Stimulated activated CD4-positive, alpha-beta T cell treated with anti-CD3 and anti-CD28 coated beads, TNF-alpha, amount 100 ng/mL, for 4 hours (primary cell): Measurements from ENCODE around the gene OR10H5.
"Not testable (repeated sequence)": the region's sequence is repeated elsewhere in the genome, so short reads cannot be mapped to it uniquely, and the experiment has no call there.

ENCODE experiments used
- DNase-seq, 3 experiments: peaks; one replicate each; pipeline ENCODE4 v3.0.0-alpha.2; 2020; ENCODE audit warnings: low read depth in 3 of 3

OR10H5 gene

DNA sequence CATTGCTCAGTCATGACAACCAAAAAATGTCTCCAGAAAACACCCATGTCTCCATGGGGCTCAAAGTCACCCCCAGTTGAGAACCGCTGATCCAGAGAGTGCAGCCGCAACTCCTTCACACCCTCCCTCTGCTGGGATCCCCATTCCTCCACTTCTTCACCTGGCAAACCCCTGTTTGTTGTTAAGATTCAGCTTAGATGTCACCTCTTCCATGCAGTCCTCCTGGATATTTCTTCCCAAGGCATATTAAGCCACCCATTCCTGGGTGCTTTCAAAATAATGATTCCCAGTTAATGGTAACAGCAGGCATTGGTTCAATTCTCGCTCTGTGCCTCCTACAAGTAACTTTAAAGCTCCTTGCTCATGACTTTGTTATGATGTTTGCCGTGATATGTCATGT, 24.0 kb downstream of the OR10H5 start:
- DNase-seq = no peak

DNA sequence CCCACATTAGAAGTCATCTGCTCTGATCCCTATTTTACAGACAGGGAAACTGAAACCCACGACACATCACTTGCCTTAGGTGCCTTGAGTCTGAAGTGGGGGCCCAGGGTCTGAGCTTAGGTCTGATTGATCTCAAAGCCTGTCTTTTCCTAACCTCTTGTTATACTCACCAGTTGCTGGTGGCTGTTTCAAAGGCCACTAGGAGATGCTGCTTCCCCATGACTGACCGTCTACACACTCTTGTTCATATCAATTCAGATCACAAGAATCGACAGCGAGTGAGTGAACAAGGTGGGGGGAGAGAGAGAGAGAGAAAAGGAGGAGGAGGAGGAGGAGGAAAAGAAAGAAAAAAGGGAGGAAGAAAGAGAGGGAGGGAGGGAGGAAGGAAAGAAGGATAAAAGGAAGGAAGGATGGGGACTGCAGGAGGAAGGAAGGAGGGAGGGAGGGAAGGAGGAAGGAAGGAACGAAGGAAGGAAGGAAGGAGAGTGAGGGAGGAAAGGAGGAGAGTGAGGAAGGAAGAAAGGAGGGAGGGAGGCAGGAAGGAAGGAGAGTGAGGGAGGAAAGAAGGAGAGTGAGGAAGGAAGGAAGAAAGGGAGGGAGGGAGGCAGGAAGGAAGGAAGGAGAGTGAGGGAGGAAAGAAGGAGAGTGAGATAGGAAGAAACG, 24.7 kb downstream of the OR10H5 start:
- peak in 1 of 3 experiments; percentile 24 for DNase-seq

DNA sequence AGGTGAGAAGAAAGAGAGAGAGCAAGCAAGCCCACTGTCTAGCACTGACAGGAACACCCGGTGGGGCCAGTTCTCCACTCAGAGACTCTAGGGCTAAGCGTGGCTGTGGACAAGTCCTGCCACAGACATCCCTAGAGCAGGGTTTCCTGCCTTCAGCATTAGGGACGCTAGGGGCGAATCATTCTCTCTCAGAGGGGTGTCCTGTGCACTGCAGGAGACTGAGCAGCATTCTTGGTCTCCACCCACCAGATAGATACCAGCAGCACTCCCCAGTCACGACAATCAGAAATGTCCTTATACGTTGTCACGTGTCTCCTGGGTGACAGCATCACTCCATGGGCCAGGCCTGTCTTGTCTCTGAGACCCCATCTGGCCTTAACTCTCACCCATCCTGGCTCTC, 26.5 kb downstream of the OR10H5 start:
- no peak for DNase-seq

DNA sequence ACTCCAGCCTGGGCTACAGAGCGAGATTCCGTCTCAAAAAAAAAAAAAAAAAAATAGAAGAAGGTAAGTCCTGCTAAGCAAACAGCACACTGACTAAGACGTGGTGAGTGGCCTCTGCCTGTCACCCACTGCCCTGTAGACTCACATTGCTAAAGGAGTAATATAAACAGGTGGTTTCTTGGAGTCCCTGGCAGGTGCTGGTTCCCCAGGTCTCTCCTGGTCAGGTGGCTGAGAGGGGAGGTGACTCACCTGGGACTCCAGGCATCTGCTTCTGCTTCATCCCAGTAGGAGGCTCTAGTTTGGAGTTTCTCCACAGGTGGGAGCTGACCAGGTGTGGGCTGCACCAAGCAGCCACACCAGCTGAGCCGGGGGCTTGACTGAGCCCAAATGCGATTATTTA, 27.8 kb downstream of the OR10H5 start, which contains the start of gene OR10H1:
Gene OR10H1, minus strand, starts transcription at position 359 of the 400 bp plus-strand sequence. CDS start 7,627 bp downstream, outside the sequence.
- no peak for DNase-seq

DNA sequence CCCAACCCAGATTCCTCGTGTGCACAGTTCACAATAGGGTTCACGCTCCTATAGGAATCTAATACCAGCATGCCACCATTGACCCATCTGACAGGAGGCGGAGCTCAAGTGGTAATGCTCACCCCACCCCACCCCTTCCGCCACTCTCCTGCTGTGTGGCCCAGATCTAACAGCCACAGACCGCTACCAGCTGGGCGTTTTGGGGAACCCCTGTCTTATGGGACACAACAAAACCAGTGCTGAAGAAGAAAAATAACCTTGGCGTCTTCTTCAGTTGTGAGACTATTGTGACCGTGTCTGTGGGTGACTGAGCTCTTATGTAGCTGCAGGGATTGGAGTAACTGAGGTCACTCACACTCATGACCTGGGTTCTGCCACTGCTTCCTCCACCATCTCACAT, 33.2 kb downstream of the OR10H5 start:
- no peak for DNase-seq

DNA sequence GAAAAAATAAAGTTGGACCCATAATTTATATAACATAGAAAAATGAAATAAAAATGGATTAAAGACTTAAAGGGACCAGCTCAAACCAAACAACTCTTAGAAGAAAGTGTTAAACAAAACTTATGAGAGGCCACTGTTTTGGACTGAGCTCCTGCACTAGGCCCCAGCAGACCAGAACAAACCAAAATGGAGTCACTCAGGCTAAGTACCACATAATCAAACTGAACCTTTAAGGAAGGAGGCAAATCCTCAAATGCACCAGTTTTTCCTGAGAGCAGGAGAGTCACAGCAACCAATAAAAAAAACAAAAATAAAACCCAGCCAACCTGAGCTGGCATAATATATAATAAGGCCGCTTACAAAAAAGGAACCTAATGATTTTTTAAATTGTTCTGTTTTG, 38.3 kb downstream of the OR10H5 start:
- DNase-seq = no peak

DNA sequence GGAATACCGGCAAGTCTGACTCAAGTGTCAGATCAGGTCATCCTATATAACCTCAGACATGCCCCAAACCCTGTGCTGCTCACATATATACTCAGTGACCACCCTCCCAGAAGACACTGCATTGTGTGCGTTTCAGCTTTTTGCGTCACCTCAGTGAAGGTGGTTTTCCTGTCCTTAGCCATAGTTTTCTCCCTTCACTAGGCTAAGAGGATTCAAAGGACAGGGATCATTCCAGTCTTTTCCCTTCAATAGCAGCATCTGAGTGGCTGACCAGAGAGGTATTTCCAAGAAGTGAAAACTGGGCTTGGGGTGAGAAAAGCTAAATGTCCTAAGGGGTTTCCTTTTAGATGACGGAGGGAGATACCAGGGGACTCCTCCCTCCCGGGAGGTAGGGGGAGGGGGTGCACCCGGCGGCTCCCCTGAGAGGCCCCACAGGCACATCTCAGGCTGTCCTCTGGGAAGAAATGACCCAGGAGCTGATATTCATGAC, 40.7 kb downstream of the OR10H5 start:
- DNase-seq = no peak

DNA sequence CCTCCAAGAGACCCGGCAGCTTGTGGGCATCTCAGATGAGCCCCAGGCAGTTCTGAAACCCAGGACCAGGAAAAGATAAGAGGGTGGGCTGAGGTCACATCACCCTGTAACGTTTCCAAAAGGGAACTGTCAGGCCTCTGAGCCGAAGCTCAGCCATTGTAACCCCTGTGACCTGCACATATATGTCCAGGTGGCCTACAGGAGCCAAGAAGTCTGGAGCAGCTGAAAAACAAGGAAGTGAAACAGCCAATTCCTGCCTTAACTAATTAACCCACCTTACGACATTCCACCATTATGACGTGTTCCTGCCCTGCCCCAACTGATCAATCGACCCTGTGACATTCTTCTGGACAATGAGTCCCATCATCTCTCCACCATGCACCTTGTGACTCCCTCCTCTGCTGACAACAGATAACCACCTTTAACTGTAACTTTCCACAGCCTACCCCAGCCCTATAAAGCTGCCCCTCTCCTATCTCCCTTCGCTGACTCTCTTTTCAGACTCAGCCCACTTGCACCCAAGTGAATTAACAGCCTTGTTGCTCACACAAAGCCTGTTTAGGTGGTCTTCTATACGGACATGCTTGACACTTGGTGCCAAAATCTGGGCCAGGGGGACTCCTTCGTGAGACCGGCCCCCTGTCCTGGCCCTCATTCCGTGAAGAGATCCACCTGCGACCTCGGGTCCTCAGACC, 41.3 kb downstream of the OR10H5 start:
- not testable (repeated sequence) for DNase-seq

DNA sequence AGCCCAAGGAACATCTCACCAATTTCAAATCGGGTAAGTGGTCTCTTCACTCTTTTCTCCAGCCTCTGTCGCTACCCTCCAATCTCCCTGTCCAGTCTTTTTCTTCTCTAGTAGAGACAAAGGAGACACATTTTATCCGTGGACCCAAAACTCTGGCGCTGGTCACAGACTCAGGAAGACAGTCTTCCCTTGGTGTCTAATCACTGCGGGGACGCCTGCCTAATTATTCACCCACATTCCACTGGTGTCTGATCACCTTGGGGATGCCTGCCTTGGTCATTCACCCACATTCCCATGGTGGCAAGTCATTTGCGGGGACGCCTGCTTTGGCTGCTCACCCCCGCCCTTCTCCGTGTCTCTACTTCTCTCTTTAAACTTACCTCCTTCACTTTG, 41.8 kb downstream of the OR10H5 start:
- no peak for DNase-seq

DNA sequence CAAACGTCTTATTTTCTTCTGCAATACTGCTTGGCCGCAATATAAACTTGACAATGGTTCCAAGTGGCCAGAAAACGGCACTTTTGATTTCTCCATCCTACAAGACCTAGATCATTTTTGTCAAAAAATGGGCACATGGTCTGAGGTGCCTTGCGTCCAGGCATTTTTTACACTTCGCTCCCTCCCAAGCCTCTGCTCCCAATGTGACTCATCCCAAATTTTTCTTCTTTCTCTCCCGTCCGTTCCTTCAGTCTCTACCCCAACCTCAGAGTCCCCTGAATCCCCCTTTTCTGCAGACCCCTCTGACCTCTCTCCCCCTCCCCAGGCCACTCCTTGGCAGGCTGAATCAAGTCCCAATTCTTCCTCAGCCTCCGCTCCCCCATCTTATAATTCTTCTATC, 42.3 kb downstream of the OR10H5 start:
- DNase-seq = no peak

DNA sequence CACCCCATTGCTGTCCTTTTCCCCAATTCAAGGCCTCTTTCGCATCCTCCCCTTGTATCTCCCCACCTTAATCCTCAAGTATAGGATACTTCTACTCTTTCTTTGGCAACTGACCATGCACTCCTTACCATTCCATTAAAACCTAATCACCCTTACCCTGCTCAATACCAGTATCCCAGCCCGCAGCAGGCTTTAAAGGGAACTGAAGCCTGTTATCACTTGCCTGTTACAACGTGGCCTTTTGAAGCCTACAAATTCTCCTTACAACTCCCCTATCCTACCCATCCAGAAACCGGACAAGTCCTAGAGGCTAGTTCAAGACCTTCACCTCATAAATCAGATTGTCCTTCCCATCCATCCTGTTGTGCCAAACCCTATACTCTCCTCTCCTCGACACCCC, 44.2 kb downstream of the OR10H5 start:
- DNase-seq = no peak

DNA sequence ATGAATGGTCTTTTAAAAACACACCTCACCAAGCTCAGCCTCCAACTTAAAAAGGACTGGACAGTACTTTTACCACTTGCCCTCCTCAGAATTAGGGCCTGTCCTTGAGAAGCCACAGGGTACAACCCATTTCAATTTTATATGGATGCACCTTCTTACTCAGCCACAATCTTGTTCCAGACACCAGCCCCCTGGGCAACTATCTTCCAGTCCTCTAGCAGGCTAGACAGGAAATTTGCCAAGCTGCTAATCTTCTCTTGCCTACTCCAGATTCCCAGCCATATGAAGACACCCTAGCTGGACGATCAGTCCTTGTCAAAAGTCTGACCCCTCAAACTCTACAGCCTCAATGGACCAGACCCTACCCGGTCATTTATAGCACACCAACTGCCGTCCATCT, 46.8 kb downstream of the OR10H5 start:
- DNase-seq = not testable (repeated sequence)

DNA sequence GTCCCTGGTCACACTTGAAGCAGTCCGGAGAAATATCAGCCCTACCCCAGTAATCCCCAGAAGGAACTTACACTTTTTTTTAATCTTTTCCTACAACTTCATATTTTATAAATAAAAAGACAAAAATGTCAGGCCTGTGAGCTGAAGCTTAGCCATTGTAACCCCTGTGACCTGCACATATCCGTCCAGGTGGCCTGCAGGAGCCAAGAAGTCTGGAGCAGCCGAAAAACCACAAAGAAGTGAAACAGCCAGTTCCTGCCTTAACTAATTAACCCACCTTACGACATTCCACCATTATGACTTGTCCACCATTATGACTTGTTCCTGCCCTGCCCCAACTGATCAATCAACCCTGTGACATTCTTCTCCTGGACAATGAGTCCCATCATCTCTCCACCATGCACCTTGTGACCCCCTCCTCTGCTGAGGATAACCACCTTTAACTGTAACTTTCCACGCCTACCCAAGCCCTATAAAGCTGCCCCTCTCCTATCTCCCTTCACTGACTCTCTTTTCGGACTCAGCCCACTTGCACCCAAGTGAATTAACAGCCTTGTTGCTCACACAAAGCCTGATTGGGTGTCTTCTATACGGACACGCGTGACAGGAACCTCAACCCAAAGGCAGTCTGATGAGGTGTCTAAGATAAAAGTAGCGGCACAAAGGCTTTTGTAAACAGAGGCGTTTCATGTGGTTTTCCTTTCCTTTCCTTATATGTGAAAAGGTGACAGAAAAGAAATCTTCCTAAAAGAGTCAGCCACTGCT, 48.3 kb downstream of the OR10H5 start:
- DNase-seq = peak; percentile 16 to 42 (median 20)

DNA sequence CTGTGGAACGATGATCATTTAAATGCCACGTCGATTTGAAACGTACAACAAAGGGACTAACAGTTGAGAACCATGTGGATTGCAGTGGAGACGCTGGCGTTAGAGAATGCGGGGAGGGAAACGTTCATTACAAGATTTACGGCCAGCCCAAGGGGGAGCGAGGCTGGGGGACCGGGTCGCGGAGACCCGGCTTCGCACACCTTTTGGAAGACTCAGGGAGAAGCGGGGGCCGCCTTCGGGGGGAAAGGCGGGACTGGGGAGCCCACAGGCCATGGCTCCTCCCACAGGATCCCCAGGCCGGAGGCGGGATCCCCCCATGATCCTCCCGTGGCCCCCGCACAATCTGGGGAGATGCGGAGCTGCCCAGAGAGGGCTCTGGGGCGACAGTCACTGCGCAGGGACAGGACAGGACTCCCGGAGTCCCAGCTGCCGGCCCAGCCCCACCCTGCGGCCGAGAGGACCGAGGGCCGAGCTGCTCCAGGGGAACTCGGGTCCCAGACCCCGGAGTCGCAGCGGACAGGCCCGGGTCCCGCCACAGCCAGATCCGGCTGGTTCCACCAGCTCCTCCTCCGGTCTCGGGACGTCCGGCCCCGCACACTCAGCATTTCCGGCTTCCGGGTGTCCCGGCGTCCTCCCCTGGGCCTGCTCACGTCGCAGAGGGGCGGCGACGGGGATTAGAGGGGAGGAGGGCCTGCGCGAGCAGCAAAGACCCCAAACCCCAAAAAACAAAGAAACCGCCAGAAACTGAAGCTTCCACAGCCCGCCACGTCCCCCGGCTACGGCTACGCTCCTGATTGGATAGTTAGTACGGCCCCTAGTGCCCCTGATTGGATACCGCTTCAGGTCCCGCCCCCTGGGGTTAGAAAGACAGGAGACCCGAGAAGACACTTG, 49.1 kb downstream of the OR10H5 start:
- DNase-seq = peak; percentile 87 to 89 (median 87)

DNA sequence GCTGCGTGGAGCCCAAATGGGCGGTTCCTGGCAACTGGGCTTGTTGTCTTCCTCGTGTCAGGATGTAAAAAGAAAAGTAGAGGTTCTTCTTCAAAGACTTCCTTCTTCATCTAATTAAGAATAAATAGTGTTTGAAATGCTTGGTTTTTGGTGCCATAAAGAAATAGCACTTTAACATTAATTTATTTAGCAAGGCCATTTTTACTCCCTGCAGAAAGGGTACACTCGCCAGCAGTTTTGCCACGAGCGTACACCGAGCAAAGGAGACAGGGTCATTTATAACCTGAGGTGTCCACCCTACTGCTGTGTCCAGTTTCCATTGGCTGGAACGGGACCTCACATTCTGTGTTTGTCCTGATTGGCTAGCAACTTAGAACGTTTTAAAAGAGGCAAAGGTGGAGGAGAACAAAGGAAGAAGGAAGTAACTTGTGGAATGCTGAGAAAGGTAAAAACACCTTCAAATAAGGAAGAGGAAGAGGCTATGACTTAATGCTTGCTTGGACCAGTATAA, 49.8 kb downstream of the OR10H5 start:
- DNase-seq = no peak

DNA sequence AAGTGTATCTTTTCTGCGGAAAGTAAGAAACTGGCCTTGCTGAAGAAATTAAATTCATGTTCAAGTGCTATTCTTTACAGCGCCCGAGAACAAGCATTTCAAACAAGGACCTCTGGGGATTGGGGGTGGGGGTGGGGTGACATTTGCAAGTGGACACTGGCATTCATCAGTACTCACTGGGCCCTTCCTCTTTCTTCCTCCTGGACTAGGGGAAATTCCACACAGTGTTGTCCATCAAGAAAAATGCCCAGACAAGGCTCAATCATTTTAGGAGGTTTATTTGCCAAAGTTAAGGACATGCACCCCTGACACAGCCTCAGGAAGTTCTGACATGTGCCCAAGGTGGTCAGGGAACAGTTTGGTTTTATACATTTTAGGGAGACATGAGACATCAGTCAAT, 50.9 kb downstream of the OR10H5 start:
- no peak for DNase-seq

DNA sequence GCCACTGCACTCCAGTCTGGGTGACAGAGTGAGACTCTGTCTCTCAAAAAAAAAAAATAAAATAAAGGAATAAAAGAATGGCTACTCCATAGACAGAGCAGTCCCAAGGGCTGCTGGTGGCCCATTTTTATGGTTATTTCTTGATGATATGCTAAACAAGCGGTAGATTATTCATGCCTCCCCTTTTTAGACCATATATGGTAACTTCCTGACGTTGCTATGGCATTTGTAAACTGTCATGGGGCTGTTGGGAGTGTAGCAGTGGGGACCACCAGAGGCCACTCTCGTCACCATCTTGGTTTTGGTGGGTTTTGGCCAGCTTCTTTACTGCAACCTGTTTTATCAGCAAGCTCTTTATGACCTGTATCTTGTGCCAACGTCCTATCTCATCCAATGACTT, 52.4 kb downstream of the OR10H5 start:
- DNase-seq = not testable (repeated sequence)

DNA sequence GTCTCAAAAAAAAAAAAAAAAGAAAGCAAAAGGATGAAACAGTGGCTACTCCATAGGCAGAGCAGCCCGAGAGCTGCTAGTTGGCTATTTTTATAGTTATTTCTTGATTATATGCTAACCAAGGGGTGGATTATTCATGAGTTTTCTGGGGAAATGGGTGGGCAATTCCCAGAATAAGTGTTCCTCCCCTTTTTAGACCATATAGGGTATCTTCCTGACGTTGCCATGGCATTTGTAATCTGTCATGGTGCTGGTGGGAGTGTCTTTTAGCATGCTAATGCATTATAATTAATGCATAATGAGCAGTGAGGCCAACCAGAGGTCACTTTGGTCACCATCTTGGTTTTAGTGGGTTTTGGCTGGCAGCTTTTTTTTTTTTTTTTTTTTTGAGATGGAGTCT, 53.4 kb downstream of the OR10H5 start:
- no peak for DNase-seq

DNA sequence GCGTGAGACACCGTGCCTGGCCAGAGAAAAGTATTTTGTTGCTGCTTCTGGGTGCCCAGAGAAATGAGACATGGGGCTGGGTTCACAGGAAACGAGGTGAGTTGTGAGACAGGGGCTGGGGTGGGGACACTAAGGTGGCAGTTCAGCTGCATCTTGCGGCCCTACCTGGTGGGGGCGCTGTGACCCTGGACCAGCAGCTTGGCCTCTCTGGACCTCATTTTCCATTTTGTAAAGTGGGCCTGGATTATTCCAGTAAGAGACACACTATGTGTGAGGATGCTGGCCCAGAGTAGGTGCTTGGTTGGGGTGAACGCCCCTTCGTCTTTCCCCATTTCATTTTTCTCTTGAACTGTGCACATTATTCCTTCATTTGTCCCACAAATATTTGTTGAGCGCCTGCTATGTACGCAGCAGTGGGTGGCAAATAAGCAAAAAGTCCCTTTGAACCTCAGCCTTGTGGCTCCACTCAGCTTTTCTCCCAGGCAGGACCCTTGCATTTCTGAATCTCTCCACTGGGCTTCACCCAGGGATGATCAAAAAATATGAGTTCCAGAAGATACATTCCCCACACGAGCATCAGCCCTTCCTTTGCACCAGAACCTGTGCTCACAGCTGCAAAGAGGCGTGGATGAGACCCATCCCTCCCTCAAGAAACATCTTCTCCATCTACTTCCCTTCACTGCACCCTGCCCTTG, 54.6 kb downstream of the OR10H5 start:
- DNase-seq = no peak

DNA sequence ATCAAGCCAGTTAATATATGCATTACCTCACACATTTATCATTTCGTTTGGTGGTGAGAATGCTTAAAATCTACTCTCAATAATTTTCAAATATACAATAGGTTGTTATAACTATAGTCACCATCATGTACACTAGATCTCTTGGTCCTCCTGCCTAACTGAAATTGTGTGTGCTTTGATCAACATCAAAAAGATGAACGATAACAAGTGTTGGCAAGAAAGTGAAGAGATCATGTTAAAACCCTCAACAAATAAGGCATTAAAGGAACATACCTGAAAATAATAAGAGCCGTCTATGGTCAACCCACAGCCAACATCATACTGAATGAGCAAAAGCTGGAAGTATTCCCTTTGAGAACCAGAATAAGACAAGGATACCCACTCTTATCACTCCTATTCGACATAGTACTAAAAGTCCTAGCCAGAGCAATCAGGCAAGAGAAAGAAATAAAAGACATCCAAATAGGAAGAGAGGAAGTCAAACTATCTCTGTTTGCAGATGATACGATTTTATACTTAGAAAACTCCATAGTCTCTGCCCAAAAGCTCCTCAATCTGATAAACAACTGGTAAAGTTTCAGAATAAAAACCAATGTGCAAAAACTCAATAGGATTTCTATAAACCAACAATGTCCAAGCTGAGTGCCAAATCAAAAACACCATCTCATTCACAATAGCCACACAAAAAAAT, 55.9 kb downstream of the OR10H5 start:
- DNase-seq = no peak
